Measurements from ENCODE around the gene SCRG1. TPM values are rescaled to one million over a fixed set of nuclear protein-coding genes. Genes with fewer than 3 reads are reported as not detected.

Gene SCRG1
- polyA plus RNA-seq, 1 experiment, result 1.0 TPM

- H3K9me3 ChIP-seq (ENCODE audit: control insufficient read depth, insufficient read depth, low read length), result no peaks in the 10 kb centered on the region
- H3K27ac ChIP-seq (ENCODE audit: low read depth, low read length), result no peak overlapping the region
- TF ChIP-seq, protein P1, sequence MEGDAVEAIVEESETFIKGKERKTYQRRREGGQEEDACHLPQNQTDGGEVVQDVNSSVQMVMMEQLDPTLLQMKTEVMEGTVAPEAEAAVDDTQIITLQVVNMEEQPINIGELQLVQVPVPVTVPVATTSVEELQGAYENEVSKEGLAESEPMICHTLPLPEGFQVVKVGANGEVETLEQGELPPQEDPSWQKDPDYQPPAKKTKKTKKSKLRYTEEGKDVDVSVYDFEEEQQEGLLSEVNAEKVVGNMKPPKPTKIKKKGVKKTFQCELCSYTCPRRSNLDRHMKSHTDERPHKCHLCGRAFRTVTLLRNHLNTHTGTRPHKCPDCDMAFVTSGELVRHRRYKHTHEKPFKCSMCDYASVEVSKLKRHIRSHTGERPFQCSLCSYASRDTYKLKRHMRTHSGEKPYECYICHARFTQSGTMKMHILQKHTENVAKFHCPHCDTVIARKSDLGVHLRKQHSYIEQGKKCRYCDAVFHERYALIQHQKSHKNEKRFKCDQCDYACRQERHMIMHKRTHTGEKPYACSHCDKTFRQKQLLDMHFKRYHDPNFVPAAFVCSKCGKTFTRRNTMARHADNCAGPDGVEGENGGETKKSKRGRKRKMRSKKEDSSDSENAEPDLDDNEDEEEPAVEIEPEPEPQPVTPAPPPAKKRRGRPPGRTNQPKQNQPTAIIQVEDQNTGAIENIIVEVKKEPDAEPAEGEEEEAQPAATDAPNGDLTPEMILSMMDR (IDR thresholded peaks at IDR 0.05; ENCODE audit: low read depth, low read length), result peak; percentile 55; the same call in 1 of the 2 replicates
- DNase-seq (ENCODE audit: low read depth, low spot score), result no peak
- no peak overlapping the region for H3K4me3 ChIP-seq (ENCODE audit: low read depth, low read length)
- H3K27me3 ChIP-seq (ENCODE audit: control insufficient read depth, insufficient read depth, low read length), result no peaks in the 10 kb centered on the region
- ChIA-PET POLR2A (no interaction called here), CTCF (interaction anchor here (0.6 to 2.2 kb wide), 15 partner anchors 9 to 60 kb away, joined by 3 to 18 read pairs (median 4); partner anchors contain the start of gene HMGB2)
Measured at GRCh38 chr4:173360587-173361221, 38.2 kb downstream of the SCRG1 start.

GRCh38 chr4:173357939-173358338 lies 41.0 kb downstream of the SCRG1 start:
- no peaks in the 10 kb centered on the region for H3K27me3 ChIP-seq (ENCODE audit: control insufficient read depth, insufficient read depth, low read length)
- DNase-seq (ENCODE audit: low read depth, low spot score), result no peak
- ChIA-PET CTCF (interaction anchor here (1.2 kb wide), 1 partner anchor 39 kb away, joined by 5 read pairs; no protein-coding TSS in a partner anchor), POLR2A (interaction anchor here (0.7 kb wide), 1 partner anchor 12 kb away, joined by 3 read pairs; the partner anchor contains the start of gene SAP30)
- no peak overlapping the region for H3K27ac ChIP-seq (ENCODE audit: low read depth, low read length)
- H3K9me3 ChIP-seq (ENCODE audit: control insufficient read depth, insufficient read depth, low read length), result no peaks in the 10 kb centered on the region
- no peak overlapping the region for H3K4me3 ChIP-seq (ENCODE audit: low read depth, low read length)
- TF ChIP-seq, protein P1 (IDR thresholded peaks at IDR 0.05; ENCODE audit: low read depth, low read length), result no peak

GRCh38 chr4:173347467-173347866 lies 51.4 kb downstream of the SCRG1 start:
- no peak overlapping the region for H3K27ac ChIP-seq (ENCODE audit: low read depth, low read length)
- TF ChIP-seq, protein P1 (IDR thresholded peaks at IDR 0.05; ENCODE audit: low read depth, low read length), result no peak
- ChIA-PET POLR2A (no interaction called here), CTCF (interaction anchor here (0.6 to 2.2 kb wide), 4 partner anchors 12 to 46 kb away, joined by 3 to 8 read pairs (median 4); no protein-coding TSS in a partner anchor)
- no peaks in the 10 kb centered on the region for H3K27me3 ChIP-seq (ENCODE audit: control insufficient read depth, insufficient read depth, low read length)
- no peak overlapping the region for H3K4me3 ChIP-seq (ENCODE audit: low read depth, low read length)
- no peak for DNase-seq (ENCODE audit: low read depth, low spot score)
- peaks cover 7% of the 10 kb centered on the region; the same call in 1 of the 2 replicates for H3K9me3 ChIP-seq (ENCODE audit: control insufficient read depth, insufficient read depth, low read length)

DNA sequence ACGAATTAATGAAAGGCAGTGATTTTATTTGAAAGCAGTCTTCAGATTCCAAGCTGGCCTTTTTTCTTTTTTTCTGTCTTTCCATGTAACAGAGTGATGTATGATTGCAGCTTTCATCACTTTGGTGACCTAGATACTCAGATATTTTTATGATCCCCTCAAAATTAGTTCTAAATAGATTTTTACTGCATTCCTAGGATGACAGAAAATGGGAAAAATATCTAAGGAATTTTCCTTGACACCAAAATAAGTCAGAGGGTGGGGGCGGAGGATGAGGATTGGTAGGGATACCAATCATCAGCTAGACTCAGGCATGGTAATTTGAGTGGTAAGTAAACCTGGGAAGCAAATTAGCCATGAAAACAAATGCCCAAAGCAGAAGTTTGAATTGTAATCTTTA lies 52.8 kb downstream of the SCRG1 start:
- Histone ChIP-seq H3K4me3 (ENCODE audit: low read depth, low read length) (no peak overlapping the region), H3K9me3 (ENCODE audit: control insufficient read depth, insufficient read depth, low read length) (peaks cover 7% of the 10 kb centered on the region; the same call in 1 of the 2 replicates), H3K27me3 (ENCODE audit: control insufficient read depth, insufficient read depth, low read length) (no peaks in the 10 kb centered on the region), H3K27ac (ENCODE audit: low read depth, low read length) (no peak overlapping the region)
- TF ChIP-seq, protein P1 (IDR thresholded peaks at IDR 0.05; ENCODE audit: low read depth, low read length), result no peak
- ChIA-PET CTCF (interaction anchor here (0.7 to 2.2 kb wide), 6 partner anchors 14 to 973 kb away, joined by 3 to 9 read pairs (median 5); no protein-coding TSS in a partner anchor), POLR2A (interaction anchor here (1.3 to 2.6 kb wide), 2 partner anchors 9 to 12 kb away, joined by 3 to 20 read pairs; partner anchors contain the start of gene HMGB2)
- DNase-seq (ENCODE audit: low read depth, low spot score), result no peak

DNA sequence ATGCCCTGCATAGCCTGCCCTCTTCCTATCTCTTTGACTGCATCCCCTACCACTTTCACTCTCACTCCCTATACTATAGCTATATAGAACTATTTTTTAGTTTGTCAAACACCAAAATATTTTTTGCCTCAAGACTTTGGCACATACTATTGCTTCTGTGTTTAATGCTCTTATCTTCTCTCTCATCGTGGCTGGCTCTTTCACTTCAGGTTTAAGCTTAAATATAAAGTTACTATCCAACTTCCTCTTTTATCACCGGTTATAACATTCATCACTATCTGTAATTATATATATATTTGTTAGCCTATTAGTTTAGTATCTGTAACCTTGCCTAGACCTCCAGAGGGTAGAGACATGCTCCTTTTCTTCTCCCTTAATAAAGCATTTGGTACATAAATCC lies 53.3 kb downstream of the SCRG1 start:
- no peak overlapping the region for H3K4me3 ChIP-seq (ENCODE audit: low read depth, low read length)
- DNase-seq (ENCODE audit: low read depth, low spot score), result no peak
- CTCF ChIA-PET, result interaction anchor here (1.4 to 2.0 kb wide), 2 partner anchors 15 to 27 kb away, joined by 5 to 9 read pairs; no protein-coding TSS in a partner anchor
- POLR2A ChIA-PET, result interaction anchor here (1.3 to 2.6 kb wide), 2 partner anchors 10 to 11 kb away, joined by 3 to 20 read pairs; partner anchors contain the start of gene HMGB2
- H3K27ac ChIP-seq (ENCODE audit: low read depth, low read length), result no peak overlapping the region
- TF ChIP-seq, protein P1 (IDR thresholded peaks at IDR 0.05; ENCODE audit: low read depth, low read length), result no peak
- H3K9me3 ChIP-seq (ENCODE audit: control insufficient read depth, insufficient read depth, low read length), result peaks cover 7% of the 10 kb centered on the region; the same call in 1 of the 2 replicates
- no peaks in the 10 kb centered on the region for H3K27me3 ChIP-seq (ENCODE audit: control insufficient read depth, insufficient read depth, low read length)
